ENCODE results near the gene MAP7. TPM values are rescaled to one million over a fixed set of nuclear protein-coding genes. Genes with fewer than 3 reads are reported as not detected.
A peak's percentile ranks its signal among the peaks of the same experiment; 100 is the strongest.

MAP7 gene
- total RNA-seq, 1 donor from 2014 or later = 1.3 TPM

DNA sequence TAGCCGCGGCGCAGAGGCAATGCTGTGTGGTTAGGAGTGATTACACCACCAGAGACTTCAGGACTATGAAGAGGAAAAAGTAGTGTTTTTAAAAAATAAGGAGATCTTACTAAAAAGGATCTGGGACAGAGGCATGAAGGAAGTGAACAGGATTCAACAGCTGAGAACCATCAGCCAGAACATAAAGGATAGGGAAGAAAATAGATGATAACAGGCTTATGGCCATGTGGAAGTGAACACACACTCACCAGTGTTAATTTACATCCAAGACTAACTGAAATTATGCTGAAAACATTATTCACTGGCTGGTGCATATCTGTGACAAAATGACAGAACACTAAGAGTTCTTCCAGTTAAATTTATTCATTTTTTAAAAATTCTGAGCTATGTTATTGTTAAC is 213.1 kb downstream of the MAP7 start:
- H3K4me3 Mint-ChIP-seq = no peak overlapping the region
- no peaks in the 10 kb centered on the region for H3K27me3 Mint-ChIP-seq (ENCODE audit: low read depth)
- TF ChIP-seq CTCF (conservative IDR thresholded peaks at IDR 0.05) = no peak
- DNase-seq (ENCODE audit: low read depth, low spot score) = no peak
- no peak overlapping the region for H3K27ac Mint-ChIP-seq (ENCODE audit: unreplicated experiment)
- H3K36me3 Mint-ChIP-seq (ENCODE audit: low read depth) = no peaks in the 10 kb centered on the region
- H3K9me3 Mint-ChIP-seq = no peaks in the 10 kb centered on the region
- H3K4me1 Mint-ChIP-seq = no peaks in the 10 kb centered on the region

DNA sequence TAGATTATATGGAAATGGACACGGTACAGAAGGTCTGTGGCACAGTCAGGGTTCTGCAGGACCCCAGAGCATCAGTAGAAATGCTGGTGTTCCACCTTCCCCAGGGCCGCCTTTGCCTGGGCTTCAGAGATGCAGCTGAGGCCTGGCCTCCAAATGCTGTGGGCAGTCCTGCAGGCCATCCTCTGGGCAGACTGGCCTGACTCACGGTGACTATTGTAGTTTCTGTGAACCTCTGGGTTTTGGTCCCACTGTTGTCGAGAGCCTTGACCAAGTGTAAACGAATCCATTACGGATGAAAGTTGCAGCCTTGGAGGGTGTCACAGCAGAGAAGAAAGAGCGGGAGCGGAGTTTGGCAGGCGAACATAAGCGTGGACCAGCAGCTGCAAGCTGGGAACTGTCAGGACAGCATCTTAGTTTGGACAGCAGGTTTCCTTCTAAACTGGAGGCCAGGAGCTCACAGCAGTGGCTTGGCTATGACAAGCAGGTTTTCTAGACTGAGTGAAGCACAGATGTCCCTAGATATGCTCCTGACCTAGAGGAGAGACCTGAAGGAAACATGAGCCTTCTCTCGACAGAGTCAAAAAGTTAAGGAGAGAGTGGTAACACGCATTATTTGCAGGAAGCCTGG is 214.4 kb downstream of the MAP7 start:
- H3K4me1 Mint-ChIP-seq = no peaks in the 10 kb centered on the region
- no peaks in the 10 kb centered on the region for H3K9me3 Mint-ChIP-seq
- DNase-seq (ENCODE audit: low read depth, low spot score) = no peak
- H3K36me3 Mint-ChIP-seq (ENCODE audit: low read depth) = no peaks in the 10 kb centered on the region
- no peaks in the 10 kb centered on the region for H3K27me3 Mint-ChIP-seq (ENCODE audit: low read depth)
- no peak for TF ChIP-seq CTCF (conservative IDR thresholded peaks at IDR 0.05)
- H3K27ac Mint-ChIP-seq (ENCODE audit: unreplicated experiment) = no peak overlapping the region
- H3K4me3 Mint-ChIP-seq = no peak overlapping the region

GRCh38 chr6:136334853-136335252 is 215.4 kb downstream of the MAP7 start:
- Mint-ChIP-seq H3K36me3 (ENCODE audit: low read depth) (no peaks in the 10 kb centered on the region), H3K4me1 (no peaks in the 10 kb centered on the region), H3K9me3 (no peaks in the 10 kb centered on the region), H3K27ac (ENCODE audit: unreplicated experiment) (no peak overlapping the region), H3K4me3 (no peak overlapping the region), H3K27me3 (ENCODE audit: low read depth) (no peaks in the 10 kb centered on the region)
- no peak for DNase-seq (ENCODE audit: low read depth, low spot score)
- TF ChIP-seq CTCF (conservative IDR thresholded peaks at IDR 0.05) = peak; percentile 27

DNA sequence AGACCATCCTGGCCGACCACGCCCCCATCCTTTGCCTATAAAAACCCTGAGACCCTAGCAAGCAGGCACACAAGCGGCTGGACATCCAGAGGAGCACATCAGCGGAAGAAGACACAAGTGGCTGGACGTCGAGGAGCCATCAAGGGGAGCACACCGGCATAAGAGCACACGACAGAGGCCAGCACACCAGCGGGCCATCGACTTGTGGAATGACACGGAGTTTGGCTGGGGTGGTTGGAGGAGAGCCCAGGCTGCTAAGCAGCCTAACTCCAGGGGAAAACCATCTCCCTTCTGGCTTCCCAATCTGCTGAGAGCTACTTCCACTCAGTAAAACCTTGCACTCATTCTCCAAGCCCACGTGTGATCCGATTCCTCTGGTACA is 215.8 kb downstream of the MAP7 start:
- Mint-ChIP-seq H3K9me3 (no peaks in the 10 kb centered on the region), H3K36me3 (ENCODE audit: low read depth) (no peaks in the 10 kb centered on the region), H3K27ac (ENCODE audit: unreplicated experiment) (no peak overlapping the region), H3K4me3 (no peak overlapping the region), H3K4me1 (no peaks in the 10 kb centered on the region), H3K27me3 (ENCODE audit: low read depth) (no peaks in the 10 kb centered on the region)
- no peak for DNase-seq (ENCODE audit: low read depth, low spot score)
- TF ChIP-seq CTCF (conservative IDR thresholded peaks at IDR 0.05) = no peak

GRCh38 chr6:136333824-136334464 is 216.3 kb downstream of the MAP7 start:
- Mint-ChIP-seq H3K4me3 (no peak overlapping the region), H3K27ac (ENCODE audit: unreplicated experiment) (no peak overlapping the region), H3K9me3 (no peaks in the 10 kb centered on the region), H3K36me3 (ENCODE audit: low read depth) (no peaks in the 10 kb centered on the region), H3K4me1 (no peaks in the 10 kb centered on the region), H3K27me3 (ENCODE audit: low read depth) (no peaks in the 10 kb centered on the region)
- DNase-seq (ENCODE audit: low read depth, low spot score) = no peak
- TF ChIP-seq CTCF (conservative IDR thresholded peaks at IDR 0.05) = no peak
